ENCODE measurements around the gene CUL2.
"Not testable (repeated sequence)": the region's sequence is repeated elsewhere in the genome, so short reads cannot be mapped to it uniquely, and the experiment has no call there.

The CUL2 gene

DNA sequence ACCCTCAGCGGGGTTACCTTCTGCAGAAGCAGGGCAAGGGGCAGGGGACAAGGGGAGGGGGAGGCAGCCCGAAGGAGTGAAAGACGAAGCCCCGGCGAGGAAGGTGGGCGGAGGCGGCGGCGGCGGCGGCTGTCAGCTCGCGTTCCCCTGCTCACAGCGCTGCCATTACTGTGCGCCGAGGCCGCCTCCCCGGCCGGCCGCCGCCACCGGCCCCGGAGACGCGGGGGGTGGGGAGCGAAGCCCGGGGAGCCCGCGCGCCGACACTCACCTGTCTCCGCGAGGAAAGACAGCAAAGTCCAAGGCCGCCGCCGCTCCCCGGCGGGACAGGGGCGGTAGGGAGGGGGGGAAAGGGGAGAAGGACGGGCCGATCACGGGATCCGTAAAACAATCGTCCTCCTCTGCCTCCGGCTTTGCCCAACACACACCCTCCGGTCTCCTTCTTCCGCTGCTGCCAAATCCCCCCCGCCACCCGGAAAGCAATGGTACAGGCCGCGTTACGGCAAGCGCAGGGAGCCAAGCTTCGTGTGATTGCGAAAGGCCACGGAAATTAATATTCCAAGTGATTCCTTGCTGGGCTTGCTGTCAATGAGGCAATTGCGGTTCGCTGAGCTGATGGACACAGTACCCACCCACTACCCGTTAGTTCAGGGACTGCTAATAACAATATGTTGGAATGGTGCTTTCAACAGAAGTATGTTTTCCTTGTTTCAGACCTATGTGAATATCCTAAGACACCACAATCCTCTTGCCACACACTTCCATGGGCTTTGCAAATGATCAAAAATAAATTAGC, at the start of gene CUL2:
Gene CUL2 (minus strand): TSS at position 180 of the 793 bp plus-strand sequence. CDS start 19,024 bp downstream, outside the sequence.
- peak; percentile 82 to 89 (median 88) for DNase-seq (ENCODE audit: low read depth in 3 of 3)

DNA sequence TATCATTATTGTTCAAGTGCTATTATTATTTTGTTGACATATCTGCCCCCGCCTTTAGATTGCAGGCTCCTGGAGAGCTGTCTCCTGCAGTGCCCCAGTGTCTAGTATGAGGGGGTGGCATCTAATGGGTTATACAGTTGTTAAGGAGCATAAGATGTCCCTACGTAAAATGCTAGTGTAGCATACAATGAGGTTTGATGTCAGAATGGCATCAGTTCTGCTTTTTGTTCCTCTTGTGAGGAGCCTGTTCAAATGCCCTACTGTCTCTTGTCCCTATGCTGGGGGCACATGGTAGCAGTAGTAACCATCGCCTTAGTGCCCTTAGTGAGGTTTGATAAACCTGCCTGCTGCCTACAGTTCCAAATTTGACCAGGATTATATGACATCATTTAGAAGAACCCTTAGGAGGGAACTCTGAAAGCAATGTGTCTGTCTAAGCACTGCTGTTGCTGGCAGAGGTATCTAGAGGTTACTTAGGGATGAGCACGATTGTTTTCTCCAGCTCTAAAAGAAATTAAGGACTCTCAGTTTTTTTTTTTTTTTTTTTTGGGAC, 46.2 kb upstream of the CUL2 start:
- no peak for DNase-seq (ENCODE audit: low read depth in 3 of 3)

DNA sequence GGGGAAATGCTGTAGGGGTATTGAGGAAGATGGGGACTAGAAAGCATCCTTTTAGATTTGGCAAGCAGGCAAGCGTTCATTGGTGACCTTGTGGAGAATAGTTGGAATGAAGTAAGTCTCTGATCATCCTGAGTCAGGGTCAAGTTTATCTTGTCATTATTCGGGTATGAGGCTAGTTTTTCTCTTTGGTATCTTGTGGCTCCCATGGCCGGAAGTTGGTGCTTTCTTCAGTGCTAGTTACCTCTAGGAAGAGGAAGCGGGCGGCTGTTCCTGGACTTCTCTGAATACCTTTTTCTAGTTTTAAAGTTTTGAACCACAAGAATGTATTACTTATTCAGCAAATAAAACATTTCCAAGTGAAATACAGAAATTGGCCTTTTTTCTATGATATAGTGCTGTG, 45.7 kb upstream of the CUL2 start:
- DNase-seq (ENCODE audit: low read depth in 3 of 3), result no peak

DNA sequence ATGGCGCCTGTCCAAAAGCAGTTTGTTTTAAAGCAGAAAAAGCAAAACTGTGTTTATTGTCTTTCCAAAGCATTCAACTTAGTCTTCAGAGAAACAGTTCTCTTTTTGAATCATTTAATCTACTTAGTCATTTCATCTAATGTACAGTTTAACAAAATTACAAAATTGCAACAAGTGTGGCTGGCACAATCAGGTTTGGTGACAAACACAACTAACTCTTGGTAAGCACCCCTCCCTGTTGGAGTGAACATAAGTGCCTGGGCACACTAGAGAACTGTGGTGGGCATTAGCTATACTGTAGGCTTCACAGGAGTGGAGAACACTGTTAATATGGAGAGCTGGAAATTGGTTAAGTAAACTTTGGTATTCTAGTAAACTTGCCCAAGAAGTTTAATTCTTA, 43.4 kb upstream of the CUL2 start:
- DNase-seq (ENCODE audit: low read depth in 3 of 3), result no peak

DNA sequence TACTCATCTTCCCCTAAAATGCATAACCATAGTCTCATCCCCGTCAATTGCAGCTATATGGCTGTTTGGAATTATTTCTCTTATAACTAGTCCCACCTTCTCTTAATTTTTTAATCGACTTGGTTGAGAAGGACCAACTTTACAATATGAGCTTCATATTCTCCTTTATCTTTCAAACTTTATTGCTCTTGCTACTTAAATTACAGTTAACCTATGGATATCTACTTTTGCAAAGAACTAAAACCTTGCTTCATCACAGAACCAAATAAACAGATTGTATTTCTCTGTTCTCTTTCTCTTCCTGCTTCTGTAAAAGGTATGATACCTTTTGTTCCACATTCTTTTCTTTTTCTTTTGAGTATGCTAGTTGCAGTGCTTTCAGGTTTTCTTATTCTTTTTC, 42.6 kb upstream of the CUL2 start:
- DNase-seq (ENCODE audit: low read depth in 3 of 3), result no peak

DNA sequence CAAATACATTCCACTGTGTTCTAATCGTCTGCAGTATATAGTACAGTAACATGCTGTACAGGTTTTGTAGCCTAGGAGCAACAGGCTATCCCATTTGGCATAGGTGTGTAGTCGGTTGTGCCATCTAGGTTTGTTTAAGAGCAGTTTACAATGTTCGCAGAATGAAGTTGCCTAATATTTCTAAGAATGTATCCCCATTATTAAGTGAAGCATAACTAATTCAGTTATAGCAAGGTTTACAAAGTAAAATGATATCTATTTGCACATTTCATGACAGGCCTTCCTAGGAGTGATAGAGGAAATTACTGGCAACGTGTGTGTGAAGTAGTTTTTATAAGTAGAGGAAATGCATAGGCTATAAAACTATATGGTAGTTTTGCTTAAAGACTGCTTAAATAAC, 40.5 kb upstream of the CUL2 start:
- DNase-seq (ENCODE audit: low read depth in 3 of 3), result no peak

DNA sequence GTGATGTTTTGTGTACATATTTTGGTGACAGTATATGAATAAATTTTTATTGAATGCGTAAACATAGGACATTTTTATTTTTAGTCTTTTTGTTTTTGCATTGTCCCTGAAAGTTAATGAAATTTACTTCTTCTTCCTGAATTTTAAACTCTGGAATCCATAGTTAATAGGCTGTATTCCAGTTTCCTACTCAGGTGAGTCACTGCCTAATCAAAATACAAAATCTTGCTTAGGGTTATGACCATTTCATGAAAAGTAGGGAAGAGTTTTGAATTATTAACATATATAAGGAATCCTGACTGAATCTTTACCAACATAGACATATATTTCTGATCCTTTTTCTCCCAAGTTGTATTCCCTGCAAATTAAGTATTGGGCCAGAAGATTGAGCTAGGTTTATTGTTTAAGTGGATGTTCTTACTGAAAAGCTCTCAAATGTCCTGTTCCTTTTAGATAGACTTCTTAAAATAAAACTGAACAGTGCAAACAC, 39.1 kb upstream of the CUL2 start:
- DNase-seq (ENCODE audit: low read depth in 3 of 3), result no peak

DNA sequence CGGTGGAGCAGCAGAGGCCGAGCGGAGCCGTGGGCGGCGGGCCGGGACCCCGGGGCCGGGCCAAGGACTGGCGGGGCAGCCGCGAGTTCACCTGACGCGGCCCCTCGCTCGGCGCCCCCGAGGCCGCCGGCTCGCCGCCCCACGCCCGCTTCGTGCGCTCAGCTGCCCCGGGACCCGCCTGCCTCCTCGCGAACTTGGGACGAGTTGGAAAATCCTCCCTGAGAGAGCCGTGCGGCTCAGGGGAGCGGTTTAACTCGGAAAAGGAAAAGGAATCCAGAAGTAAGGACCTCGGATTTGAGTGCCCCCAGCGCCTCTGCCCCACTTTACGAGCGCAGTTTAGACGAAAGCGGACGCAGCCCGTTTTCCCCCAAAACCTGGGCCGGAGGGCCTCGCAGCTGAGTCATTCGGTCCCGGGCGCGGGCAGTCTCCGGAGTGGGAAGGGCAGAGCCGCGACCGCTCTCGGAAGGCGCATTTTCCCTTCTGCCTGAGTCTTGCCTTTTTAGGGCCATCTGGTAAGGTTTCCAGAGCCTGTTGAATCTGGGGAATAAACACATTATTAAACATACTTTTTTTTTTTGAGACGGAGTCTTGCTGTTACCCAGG, 37.2 kb upstream of the CUL2 start:
- DNase-seq (ENCODE audit: low read depth in 3 of 3), result peak; percentile 33 to 54 (median 41)

DNA sequence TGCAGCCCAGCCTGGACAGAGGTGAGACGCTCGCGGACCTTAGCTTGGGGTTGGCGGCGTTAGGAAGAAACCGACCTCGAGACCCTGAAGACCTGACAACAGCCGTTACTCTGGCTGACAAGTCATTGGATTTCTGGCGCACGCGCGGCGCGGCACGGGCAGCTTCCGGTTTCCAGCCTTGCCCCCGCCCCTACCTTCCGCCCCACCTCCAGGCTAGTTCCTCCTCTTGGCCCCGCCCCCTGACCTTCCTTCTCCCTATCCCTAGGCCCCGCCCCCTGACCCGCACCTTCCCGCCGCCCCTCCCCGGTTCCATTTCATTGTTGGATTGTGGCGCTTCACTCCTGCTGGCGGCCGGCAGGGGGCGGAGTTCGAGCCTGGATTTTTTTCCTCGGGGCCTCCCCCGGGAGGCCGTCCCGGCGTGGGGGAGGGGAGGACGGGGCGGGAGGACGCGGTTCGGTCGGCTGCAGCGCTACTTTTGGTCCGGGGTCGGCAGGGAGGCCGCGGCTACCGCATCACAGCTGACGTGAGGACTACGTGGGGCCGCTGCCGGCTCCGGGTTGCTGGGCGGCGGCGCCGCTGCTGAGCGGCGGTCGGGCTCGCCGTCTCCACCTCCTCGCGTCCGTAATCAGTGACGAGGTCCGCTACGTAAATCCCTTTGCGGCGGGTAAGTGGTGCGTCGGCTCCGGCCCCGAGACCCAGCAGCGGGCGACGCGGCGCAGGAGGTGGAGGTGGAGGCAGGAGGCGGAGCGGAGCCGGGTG, 36.6 kb upstream of the CUL2 start, which contains the start of gene CREM:
Gene CREM (plus strand): TSS at position 317 of the 759 bp plus-strand sequence. CDS start 10,990 bp downstream, outside the sequence.
- peak; percentile 99 to 100 (median 100) for DNase-seq (ENCODE audit: low read depth in 3 of 3)

DNA sequence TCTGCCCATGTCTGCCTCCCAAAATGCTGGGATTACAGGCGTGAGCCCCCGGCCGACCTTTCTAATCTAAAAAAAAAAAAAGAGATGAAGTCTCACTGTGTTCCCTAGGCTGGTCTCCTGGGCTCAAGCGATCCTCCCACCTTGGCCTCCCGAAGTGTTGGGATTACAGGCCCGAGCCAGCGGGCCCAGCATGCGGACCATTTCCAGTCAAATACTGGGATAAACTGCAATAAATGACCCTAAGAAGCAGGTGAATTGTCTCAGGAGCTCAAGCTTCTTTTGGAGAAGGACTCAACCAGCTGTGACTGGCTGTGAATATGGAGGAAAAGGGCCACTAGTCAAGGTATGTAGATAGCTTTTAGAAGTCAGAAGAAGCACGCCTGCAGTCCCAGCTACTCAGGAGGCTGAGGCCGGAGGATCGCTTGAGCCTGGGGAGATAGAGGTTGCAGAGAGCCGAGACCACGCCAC, 36.0 kb upstream of the CUL2 start:
- DNase-seq (ENCODE audit: low read depth in 3 of 3), result no peak

DNA sequence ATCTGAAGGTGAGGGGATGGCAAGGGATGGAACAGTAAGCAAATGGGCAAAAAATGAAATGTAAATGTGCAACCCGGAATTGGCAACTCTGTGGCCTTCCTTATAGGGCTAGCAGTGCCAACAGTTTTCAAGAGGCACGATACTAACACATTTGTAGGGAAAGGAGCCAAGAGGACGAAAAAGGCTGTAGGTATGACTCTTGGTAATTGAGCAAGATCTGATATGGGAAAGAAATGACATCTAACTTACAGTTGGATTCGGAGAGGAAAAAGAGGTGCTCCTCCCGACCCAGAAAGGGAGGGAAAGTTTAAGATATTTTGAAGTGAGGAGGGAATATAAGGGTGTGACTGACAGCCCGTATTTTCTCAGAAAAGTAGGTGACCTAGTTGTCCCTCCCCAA, 34.4 kb upstream of the CUL2 start:
- no peak for DNase-seq (ENCODE audit: low read depth in 3 of 3)

DNA sequence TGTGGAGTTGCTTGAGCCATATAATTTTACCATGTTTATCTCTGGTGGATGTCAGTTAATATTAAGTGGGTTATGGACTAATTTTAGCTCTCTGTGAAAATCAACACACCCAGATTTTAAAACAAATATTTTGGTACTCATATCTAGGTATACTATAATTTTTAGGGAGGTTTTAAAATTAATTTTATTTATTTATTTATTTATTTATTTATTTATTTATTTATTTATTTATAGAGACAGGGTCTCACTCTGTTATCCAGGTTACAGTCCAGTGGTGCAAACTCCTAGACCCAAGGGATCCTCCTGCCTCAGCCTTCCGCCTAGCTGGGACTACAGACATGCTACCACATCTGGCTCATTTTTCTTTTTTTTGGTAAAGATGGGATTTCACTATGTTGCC, 29.2 kb upstream of the CUL2 start:
- no peak for DNase-seq (ENCODE audit: low read depth in 3 of 3)

DNA sequence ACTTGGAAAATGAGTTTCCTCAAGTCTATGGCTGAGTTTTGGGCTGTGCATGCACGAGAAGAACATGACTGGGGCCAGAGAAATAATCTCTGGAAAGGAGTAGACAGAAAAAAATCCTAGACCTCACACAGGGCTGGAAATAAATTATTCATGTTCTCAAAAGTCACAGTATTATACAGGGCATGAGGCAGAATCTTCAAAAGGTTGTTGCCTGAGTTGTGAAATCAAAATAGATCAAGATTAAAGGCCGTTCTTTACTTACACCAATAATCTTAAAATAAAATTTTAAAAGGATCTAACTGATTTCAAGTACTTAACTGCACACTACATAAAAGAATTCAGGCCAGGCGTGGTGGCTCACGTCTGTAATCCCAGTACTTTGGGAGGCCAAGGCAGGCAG, 22.4 kb upstream of the CUL2 start:
- DNase-seq (ENCODE audit: low read depth in 3 of 3), result no peak

DNA sequence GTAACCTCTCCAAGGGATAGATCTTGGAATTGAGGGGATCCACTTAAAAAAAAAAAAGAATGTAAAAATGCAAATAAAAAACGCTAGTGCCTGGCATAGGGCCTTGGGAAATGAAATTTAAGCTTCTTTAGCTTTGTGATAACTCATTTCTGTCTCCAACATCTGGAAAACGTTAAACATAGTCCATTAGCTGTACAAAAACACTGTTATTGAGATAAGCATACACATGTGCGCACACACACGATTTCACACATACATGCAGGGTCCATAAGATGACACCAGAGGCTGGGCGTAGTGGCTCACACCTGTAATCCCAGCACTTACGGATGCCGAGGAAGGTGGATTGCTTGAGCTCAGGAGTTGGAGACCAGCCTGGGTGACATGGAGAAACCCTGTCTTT, 13.7 kb upstream of the CUL2 start:
- DNase-seq (ENCODE audit: low read depth in 3 of 3), result no peak

DNA sequence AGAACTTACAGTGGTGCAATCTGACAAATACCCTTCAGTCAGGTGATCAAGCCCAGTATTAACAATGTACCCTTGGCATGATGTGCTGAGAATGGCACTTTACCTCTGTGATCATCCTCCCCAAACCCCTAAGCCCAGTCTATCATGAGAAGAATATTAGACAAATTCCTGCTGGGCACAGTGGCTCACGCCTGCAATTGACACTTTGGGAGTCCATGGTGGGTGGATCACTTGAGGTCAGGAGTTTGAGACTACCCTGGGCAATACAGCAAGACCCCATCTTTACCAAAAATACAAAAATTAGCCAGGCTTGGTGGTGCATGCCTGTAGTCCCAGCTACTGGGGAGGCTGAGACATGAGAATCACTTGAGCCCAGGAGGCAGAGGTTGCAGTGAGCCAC, 7.4 kb upstream of the CUL2 start:
- DNase-seq (ENCODE audit: low read depth in 3 of 3), result no peak

DNA sequence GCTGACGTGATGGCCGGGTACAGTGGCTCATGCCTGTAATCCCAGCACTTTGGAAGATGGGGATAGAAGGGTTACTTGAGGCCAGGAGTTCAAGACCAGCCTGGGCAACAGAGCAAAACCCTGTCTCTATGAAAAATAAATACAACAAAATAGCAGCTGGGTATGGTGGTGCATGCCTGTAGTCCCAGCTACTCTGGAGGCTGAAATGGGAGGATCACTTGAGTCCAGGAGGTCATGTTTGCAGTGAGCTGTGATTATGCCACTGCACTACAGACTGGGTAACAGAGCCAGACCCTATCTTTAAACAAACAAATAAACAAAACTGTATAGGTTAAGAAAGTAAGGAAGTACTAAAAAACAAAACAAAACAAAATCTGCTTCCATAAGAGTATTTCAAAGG, 6.2 kb upstream of the CUL2 start:
- DNase-seq (ENCODE audit: low read depth in 3 of 3), result no peak

DNA sequence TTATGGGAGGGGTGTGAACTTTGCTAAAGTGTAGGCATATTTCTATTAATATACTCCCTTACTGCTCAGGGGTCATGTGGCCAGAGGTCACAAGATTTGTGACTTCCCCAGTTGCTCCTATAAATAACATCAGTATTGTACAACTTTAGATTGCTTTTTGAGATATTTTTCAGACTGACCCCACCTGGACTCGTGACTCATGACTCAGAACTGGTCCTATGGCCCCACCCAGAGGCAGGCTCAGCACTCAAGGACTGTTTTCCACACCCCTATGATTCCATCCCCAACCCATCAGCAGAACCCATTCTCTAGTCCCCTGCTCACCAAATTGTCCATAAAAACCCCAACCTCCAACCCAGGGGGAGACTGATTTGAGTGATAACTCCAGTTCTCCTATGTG, 2.7 kb upstream of the CUL2 start:
- no peak for DNase-seq (ENCODE audit: low read depth in 3 of 3)

DNA sequence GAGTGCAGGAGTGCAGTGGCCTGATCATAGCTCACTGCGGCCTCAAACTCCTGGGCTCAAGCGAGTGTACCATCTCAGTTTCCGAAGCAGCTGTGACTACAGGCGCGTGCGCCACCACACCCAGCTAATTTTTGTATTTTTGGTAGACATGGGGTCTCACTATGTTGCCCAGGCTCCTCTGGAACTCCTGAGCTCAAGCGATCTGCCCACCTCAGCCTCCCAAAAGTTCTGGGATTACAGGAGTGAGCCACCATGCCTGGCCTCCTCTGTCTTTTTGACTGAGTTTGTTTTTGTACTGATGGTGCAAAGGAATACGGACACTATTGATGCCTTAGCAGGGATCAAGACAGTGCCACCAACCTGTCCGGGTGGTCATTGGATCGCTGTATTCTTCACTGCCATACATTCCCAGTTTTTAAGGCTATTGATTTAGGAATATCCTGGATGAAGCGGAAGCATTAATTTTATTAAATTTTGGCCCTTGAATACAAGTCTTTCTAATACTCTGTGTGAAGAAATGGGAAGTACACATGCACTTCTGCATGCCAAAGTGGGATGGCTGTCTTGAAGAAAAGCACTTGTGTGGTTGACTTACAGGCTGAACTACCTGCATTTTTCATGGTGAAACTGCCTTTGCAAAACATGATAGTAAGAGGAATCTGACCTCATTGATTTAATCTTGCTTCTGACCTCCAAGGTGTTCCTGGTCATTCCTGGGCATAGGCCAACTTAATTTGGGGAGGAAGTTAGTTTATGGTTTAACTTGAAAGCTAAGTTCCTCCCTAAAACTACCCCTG, 2.1 kb upstream of the CUL2 start:
- no peak for DNase-seq (ENCODE audit: low read depth in 3 of 3)

DNA sequence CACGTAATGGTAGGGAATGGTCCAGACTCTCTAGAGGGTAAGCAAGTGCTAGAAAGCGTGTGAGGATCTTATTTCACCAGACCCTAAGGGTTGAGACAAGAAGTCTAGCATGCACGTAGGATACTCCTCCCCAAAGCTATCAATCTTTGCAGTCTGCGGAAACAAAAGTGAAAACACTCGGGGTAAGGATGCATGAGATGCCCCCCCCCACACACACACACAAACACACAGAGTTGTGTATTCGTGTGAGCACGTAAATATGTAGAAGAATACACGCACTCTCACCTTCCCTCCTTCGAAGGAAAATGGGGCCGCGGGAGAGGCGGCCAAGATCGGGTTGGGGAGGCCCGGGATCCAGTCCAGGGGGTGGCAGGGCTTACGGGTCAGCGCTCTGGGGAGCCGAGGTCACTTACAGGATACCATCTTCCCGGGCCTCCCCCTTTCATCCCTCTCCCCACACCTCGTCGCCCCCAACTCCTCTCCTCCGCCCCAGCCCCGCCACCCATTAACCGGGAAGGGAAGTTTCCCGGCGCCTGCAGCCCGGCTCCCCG, 455 bp downstream of the CUL2 start:
- no peak for DNase-seq (ENCODE audit: low read depth in 3 of 3)

DNA sequence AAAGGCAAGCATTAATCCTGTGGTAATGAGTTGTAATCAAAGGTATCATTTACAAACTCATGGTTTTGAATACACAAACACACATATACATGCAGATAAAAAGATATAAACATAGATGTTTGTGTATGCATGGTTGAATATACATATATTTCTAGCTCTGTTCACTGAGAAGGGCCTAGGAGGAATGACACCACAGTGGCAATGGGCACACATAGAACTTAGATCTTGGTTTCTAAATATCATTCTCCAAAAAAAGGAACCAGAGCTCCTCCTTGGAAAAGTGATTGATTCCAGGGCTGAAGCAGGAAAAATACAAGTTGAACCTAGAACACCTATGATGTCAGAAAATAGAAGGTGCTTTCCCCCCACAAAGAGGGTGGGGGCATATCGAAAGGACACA, 6.9 kb downstream of the CUL2 start:
- DNase-seq (ENCODE audit: low read depth in 3 of 3), result no peak

DNA sequence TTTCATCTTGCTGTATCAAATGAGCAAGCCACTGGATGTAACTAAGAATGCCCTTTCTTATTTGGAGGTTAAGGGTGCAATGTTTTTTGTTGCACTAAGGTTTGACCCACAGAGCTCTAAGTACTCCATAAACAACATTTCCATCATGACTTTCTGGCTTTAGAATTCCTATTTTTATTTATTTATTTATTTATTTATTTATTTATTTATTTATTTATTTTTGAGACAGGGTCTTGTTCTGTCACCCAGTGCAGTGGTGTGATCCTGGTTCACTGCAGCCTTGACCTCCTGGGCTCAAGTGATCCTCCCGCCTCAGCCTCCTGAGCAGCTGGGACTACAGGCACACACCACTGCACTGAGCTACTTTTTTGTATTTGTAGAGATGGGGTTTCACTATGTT, 9.9 kb downstream of the CUL2 start:
- not testable (repeated sequence) for DNase-seq (ENCODE audit: low read depth in 3 of 3)

Measured in stimulated activated CD4-positive, alpha-beta T cell treated with anti-CD3 and anti-CD28 coated beads, TNF-alpha, amount 100 ng/mL, for 48 hours (primary cell).